Tibial artery (tissue), 4 donors: ENCODE data around the gene RPL28.

Experiments
- DNase-seq, 2 donors: peaks; one replicate each; pipeline ENCODE4 v3.0.0-alpha.2; 2019
- H3K27ac ChIP-seq, 2 donors: fragments of 200-600 bp; sonication (generic) in 1 of 2; 1 replicate in 1 of 2; 2 replicates in 1 of 2; pipeline ENCODE4 v1.5.1; 2018 to 2019; ENCODE audit warnings: mild to moderate bottlenecking in 1 of 2
- H3K27me3 ChIP-seq, 2 donors: fragments of 200-600 bp; sonication (generic) in 1 of 2; one replicate each; pipeline versions ENCODE4 v1.5.1 to v1.6.0; 2016 to 2019
- H3K36me3 ChIP-seq, 3 donors: fragments of 200-600 bp; sonication (generic) in 2 of 3; one replicate each; pipeline ENCODE4 v1.5.1; 2016 to 2019; ENCODE audit warnings: mild to moderate bottlenecking in 2 of 3
- H3K4me1 ChIP-seq, 4 donors: fragments of 200-600 bp; sonication (generic) in 2 of 4; 1 replicate in 3 of 4; 2 replicates in 1 of 4; pipeline ENCODE4 v1.5.1; 2016 to 2019
- H3K4me3 ChIP-seq, 2 donors: fragments of 200-600 bp; sonication (generic) in 1 of 2; 1 replicate in 1 of 2; 2 replicates in 1 of 2; pipeline ENCODE4 v1.5.1; 2018 to 2019; ENCODE audit warnings: mild to moderate bottlenecking in 2 of 2
- H3K9me3 ChIP-seq, 3 donors: fragments of 200-600 bp; sonication (generic) in 1 of 3; one replicate each; pipeline ENCODE4 v1.5.1; 2016 to 2019
- intact Hi-C: fragments of 100-400 bp; cut with DNase I; formaldehyde crosslinking; loops from one replicate; pipeline ENCODE4 v1.15.0; 2023; ENCODE audit warnings: low total_unique reads
- TF ChIP-seq, protein P1 (sequence below), 2 experiments: fragments of 200-600 bp in 1 of 2; fragments of 450-650 bp in 1 of 2; IDR thresholded peaks; one replicate each; pipeline ENCODE4 v1.5.1; 2017 to 2019; ENCODE audit warnings: antibody characterized with exemption in 2 of 2, mild to moderate bottlenecking in 1 of 2, moderate library complexity in 1 of 2

RPL28 gene

DNA sequence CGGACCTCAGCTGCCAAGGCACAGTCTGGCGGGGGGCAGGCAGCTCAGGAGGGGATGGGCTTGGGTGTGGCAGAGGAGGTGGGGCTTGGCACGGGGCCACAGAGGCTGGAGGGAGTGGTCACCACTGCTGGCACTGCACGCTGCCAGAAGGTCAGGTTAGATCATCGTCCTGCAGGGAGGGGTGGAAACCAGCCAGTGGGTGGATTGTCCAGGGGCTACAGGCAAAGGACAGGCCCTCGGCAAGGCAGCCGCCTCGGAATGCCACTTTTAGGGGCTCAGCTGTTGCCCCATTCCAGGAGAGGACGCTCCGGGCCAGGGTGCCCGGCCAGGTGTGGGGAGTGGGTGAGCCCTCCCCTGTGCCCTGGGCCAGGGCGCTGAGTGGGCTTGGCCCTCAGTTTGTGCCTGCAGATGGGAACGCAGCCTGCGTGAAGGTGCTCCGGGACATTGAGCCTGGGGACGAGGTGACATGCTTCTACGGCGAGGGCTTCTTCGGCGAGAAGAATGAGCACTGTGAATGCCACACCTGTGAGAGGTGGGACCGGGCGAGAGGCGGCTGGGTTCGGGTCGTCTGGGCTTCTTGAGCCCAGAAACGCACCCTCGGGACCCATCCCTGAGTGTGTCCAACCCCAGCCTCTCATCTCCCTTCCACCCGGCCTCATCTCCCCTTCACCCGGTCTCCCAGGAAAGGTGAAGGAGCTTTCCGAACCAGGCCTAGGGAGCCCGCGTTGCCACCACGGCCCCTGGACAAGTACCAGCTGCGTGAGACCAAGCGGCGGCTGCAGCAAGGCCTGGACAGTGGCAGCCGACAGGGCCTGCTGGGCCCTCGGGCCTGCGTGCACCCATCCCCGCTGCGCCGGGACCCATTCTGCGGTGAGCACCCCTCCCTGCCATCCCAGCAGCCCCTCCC lies 39.7 kb upstream of the RPL28 start:
- Histone ChIP-seq H3K27ac (no peak overlapping the region), H3K4me3 (no peak overlapping the region), H3K27me3 (peaks cover 0 to 22% of the 10 kb centered on the region in 2 donors), H3K4me1 (peaks cover 0 to 6% (median 4%) of the 10 kb centered on the region in 4 donors), H3K9me3 (no peaks in the 10 kb centered on the region), H3K36me3 (peaks cover 12 to 50% (median 26%) of the 10 kb centered on the region in 3 donors)
- no peak for DNase-seq
- intact Hi-C loops = no loop called here
- TF ChIP-seq, protein P1, sequence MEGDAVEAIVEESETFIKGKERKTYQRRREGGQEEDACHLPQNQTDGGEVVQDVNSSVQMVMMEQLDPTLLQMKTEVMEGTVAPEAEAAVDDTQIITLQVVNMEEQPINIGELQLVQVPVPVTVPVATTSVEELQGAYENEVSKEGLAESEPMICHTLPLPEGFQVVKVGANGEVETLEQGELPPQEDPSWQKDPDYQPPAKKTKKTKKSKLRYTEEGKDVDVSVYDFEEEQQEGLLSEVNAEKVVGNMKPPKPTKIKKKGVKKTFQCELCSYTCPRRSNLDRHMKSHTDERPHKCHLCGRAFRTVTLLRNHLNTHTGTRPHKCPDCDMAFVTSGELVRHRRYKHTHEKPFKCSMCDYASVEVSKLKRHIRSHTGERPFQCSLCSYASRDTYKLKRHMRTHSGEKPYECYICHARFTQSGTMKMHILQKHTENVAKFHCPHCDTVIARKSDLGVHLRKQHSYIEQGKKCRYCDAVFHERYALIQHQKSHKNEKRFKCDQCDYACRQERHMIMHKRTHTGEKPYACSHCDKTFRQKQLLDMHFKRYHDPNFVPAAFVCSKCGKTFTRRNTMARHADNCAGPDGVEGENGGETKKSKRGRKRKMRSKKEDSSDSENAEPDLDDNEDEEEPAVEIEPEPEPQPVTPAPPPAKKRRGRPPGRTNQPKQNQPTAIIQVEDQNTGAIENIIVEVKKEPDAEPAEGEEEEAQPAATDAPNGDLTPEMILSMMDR (IDR thresholded peaks at IDR 0.05) = no peak

DNA sequence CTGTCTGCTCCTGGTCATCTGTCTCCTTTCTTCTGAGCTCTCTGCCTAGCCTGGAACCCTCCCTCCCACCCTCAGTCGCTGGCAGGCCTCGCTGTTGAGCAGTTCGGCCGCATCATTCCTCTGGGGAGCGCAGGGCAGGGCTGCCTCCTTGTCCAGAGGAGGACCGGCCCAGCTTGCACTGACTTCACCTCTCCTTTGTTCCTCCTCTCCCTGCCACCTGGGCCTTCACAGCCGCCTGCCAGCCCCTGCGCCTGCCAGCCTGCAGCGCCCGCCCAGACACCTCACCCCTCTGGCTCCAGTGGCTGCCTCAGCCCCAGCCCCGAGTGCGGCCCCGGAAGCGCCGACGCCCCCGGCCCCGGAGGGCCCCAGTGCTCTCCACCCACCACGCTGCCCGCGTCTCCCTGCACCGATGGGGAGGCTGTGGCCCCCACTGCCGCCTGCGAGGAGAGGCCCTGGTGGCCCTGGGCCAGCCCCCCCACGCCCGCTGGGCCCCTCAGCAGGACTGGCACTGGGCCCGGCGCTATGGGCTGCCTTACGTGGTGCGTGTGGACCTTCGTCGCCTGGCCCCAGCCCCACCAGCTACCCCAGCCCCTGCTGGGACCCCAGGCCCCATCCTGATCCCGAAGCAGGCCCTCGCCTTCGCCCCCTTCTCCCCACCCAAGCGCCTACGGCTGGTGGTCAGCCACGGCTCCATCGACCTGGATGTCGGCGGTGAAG lies 38.8 kb upstream of the RPL28 start:
- no peak for DNase-seq
- intact Hi-C loops = no loop called here
- no peak overlapping the region for H3K27ac ChIP-seq
- TF ChIP-seq, protein P1 (IDR thresholded peaks at IDR 0.05) = no peak
- H3K9me3 ChIP-seq = no peaks in the 10 kb centered on the region
- H3K36me3 ChIP-seq = peaks cover 12 to 49% (median 25%) of the 10 kb centered on the region in 3 donors
- H3K4me3 ChIP-seq = no peak overlapping the region
- H3K27me3 ChIP-seq = peaks cover 0 to 30% of the 10 kb centered on the region in 2 donors
- no peaks in the 10 kb centered on the region for H3K4me1 ChIP-seq

DNA sequence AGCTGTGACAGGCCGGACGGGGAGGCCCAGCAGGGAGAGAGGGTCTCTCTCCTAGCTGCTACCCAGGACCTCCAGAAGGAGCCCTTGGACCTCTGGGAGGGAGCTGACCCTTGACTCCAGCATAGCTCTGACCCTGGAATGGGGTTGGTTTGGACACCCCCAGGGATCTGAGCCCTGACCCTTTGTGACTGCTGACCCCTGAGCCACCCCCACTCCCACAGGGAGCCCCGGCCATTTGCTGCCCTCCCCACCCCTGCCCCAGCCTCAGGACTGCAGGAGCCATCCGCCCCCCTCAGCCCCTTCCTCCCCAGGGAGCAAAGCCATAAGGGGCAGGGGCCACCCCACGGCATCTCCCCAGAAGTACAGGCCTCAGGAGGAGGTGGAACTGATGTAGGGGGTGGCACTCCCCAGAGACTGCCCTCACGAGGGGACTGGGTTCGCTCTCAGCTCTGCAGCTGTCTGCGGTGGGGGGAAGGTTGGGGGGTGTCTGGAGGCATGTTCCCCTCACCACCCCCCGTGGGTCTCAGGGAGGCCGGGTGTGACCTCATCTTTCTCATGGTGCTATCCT lies 38.2 kb upstream of the RPL28 start:
- H3K9me3 ChIP-seq = no peaks in the 10 kb centered on the region
- DNase-seq = no peak
- H3K27me3 ChIP-seq = peaks cover 0 to 36% of the 10 kb centered on the region in 2 donors
- no peak overlapping the region for H3K4me3 ChIP-seq
- TF ChIP-seq, protein P1 (IDR thresholded peaks at IDR 0.05) = no peak
- peaks cover 12 to 43% (median 19%) of the 10 kb centered on the region in 3 donors for H3K36me3 ChIP-seq
- H3K27ac ChIP-seq = no peak overlapping the region
- no peaks in the 10 kb centered on the region for H3K4me1 ChIP-seq
- intact Hi-C loops = no loop called here

DNA sequence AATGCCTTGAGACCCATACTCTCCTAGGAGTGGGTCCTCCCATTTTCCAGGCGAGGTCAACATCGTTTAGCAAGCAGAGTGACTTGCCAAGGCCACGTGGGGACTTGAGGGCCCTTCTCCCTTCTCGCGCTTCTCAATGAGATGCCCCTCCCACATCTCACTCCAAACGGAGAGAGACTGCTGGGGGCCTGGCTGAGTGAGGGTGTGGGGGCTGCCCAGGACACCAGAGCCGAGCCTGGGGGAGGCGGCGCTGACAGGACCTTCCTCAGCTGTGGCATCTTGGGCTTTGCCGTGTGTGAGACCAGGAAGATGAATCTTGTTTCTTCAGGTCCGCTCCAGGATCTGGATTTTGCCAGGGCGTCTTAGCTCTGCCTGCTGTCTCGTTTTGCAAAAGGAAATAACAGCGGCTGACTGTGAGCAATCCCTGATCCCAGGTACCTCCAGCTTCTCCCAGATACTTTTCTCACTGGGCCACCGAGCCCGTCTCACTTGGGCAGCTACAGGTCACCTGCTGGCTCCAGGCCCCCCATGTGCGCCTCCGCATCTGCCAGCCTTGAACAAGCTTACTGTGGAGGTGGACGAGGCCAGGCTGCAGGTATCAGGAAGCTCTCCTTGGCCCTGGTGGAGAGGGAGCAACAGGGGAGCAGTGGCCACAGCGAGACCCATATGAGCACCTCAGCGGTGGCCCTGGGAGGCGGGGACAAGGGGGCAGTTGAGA lies 37.3 kb upstream of the RPL28 start:
- TF ChIP-seq, protein P1 (IDR thresholded peaks at IDR 0.05) = no peak
- H3K36me3 ChIP-seq = peaks cover 3 to 33% (median 14%) of the 10 kb centered on the region in 3 donors
- no peak overlapping the region for H3K27ac ChIP-seq
- H3K4me3 ChIP-seq = no peak overlapping the region
- intact Hi-C loops = no loop called here
- H3K27me3 ChIP-seq = peaks cover 8 to 46% of the 10 kb centered on the region in 2 donors
- no peak for DNase-seq
- H3K4me1 ChIP-seq = peaks cover 0 to 7% (median 6%) of the 10 kb centered on the region in 4 donors
- no peaks in the 10 kb centered on the region for H3K9me3 ChIP-seq
